GM19193 (cell line): ENCODE results near the gene SUCLG2.

Experiments used
- POLR2A ChIP-seq: IDR thresholded peaks from 4 replicates; pipeline ENCODE4 v1.6.1; 2011; ENCODE audit not compliant: insufficient read depth, insufficient read length; ENCODE audit errors: extremely low read depth

Gene SUCLG2

DNA sequence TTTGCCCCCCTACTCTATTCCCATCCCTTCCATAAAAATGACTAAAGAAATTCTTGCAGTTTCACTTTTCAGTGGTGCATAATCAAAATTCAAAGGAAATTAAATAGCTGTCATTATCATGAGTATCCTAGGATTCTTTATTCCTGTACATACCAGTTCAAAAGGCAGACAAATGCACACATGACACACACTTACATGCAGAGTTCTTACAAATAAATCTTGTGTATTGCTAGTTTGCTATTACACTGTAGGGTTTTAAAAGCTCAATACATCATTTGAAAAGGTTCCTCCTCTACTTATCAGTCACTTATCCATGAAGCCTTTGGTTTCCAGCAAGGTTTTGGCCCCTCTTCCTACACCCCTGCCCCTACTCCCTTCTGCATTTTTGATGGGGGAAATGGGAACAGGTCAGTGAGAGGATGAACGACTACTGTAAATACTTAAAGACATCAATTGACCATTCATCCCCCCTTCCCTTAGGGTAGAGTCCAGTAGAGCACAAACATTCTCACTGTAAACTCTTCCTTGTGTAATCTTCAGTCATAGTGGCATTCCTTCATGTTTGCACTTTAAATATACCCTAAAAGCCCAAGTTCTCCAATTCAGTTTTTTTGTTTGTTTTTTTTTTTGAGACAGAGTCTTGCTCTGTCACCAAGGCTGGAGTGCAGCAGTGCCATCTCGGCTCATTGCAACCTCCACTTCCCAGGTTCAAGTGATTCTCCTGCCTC lies 92.6 kb downstream of the SUCLG2 start:
- TF ChIP-seq POLR2A = no peak

DNA sequence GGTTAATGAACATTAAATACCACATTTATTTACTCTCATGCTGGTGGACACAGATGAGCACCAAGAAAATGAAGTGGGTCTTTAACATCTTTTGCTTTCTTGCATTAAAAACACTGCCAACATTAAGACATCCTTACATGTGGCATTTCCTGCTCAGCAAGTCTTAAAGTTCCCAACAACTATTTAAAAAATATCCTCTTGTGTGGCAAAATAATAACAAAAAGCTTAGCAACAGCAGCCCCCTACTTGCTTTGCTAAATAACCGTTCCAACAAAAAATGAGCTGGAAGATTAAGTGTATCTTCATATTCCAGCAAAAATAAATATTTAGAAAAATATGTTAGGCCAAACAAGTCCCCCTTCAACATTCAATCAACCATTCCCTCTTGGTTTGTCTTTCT lies 93.1 kb downstream of the SUCLG2 start:
- TF ChIP-seq POLR2A = no peak

DNA sequence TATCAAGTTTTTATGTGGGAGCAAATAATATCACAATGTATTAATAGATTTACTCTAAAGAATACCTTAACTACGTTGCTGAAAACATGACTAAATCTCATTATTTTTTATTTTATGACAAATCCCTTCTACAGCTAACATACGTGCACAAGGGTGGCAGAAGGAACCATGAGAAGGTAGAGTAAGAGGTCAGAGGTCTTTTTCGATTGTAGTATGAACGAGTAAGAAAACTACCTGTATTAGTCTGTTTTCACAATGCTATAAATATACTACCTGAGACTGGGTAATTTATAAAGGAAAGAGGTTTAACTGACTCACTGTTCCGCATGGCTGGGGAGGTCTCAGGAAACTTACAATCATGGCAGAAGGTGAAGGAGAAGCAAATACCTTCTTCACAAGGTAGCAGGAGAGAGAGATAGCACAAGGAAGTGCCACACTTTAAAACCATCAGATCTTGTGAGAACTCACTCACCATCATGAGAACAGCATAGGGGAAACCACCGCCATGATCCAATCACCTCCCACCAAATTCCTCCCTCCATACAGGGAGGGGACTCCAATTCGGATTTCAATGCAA lies 95.3 kb downstream of the SUCLG2 start:
- TF ChIP-seq POLR2A = no peak

DNA sequence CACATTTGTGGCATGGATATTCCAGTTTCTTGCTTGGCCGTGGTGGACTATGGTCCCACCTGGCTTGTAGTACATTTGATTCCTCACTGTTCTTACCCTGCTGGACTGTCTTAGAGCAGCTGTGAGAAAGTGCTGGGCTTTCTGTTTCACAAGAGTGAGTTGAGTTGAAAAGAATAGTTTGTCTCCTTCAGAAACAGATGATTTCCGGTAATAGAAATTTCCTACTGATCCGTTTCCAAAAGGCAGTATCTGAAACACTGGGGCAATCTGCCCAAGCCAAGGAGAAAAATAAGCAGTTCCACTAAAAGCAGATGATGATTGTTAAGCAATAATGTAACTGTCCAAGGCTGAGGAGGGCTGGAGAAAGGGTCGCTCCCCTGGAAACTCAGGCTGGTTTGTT lies 96.0 kb downstream of the SUCLG2 start:
- TF ChIP-seq POLR2A = no peak

DNA sequence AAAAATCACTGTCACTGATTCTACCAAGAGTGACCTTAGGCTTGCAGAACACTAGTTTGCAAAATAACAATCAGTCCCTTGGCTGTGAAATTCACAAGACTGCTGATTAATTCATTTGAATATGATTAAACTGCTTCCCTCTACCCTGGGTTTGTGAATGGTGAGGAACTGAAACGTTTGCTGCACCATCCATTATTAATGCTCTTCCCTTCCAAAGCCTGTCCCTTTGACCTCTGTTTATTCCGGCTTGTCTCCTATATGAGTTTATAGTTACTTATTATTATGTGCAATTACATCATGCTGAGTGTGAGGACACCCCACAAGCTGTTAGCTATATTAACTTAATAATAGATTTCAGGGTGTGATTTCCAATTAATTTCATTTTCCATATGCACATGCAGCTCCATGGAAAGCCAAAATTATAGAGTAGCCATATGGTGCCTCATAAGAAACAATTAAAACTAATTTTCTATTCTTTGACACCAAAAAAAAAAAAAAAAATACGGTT lies 96.5 kb downstream of the SUCLG2 start:
- no peak for TF ChIP-seq POLR2A

DNA sequence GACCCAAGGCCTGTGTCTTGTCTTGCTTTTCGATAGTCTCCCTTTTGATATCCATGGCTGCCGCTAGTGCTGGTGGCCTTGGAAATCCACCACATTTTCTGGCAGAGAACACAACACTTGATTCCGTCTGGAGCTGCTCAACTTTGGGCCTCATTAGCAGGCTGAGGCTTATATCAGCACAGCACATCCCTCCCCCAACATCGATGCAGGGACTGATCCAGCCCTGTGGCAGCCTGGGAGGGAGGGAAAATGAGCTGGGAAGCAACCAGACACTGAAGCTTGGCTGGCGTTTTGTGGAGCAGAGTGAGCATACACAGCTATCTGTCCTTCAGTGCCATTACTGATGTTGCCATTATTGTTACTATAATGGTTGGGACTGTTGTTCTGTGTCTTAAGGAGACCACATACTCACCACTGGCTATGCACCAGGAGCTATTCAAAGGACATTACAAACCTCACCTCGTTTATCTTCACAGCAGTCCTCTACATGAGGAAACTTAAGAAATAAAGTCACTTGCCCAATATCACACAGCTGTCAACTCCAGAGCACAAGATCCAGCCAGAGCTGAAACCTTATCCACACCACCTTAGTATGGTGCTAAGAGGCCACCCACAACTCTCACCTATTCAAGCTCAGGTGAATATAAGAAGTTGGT lies 102.9 kb downstream of the SUCLG2 start:
- TF ChIP-seq POLR2A = no peak

DNA sequence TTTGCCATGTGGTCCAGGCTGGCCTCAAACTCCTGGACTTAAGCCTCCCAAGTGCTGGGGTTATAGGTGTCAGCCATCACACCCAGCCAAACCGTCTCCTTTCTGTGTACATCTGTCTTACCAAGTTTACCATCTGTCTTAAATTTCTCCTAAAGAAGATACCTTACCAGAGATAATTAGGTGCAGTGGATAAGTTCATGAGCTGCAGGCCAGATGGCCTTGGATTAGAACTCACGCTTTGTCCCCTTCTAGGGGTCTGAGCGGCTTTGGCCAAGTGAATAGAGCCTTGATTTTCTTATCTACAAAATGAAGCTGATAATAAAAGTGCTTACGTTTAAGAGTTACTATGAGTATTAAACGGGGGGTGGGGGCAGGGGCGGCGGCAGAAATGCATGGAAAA lies 103.9 kb downstream of the SUCLG2 start:
- TF ChIP-seq POLR2A = no peak

DNA sequence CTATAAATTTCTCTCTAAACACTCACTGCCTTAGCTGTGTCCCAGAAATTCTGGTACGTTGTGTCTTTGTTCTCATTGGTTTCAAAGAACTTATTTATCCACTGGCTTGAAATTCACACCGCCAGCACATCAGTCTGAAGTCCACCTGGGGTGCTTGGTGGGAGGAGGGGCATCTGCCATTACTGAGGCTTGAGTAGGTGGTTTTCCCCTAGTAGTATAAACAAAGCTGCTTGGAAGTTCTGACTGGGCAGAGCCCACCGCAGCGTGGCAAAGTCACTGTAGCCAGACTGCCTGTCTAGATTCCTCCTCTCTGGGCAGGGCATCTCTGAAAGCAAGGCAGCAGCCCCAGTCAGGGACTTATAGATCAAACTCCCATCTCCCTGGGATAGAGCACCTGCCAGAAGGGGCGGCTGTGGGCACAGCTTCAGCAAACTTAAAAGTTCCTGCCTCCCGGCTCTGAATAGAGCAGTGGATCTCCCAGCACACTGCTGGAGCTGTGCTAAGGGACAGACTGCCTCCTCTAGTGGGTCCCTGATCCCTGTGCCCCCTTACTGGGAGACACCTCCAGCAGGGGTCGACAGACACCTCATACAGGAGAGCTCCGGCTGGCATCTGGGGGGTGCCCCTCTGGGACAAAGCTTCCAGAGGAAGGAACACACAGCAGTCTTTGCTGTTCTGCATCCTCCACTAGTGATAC lies 114.1 kb downstream of the SUCLG2 start:
- TF ChIP-seq POLR2A = no peak

DNA sequence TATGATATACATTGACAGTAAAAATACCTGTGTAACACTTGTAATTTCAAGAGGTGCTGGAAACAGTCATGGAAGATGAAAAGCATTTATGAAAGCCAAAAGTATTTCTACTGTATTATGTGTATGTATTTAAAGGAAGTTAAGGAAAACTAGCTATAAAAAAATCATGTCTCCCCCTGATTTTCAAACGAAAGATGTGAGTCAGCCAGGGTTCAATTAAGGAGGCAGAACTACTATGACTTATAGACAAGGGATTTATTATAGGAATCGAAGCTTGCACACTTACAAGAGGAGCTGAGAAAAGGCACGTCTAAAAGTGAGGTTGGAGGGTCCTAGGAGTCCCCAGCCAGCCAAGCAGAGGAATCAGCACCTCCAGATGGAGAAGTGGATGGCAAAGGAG lies 119.4 kb downstream of the SUCLG2 start:
- TF ChIP-seq POLR2A = no peak

DNA sequence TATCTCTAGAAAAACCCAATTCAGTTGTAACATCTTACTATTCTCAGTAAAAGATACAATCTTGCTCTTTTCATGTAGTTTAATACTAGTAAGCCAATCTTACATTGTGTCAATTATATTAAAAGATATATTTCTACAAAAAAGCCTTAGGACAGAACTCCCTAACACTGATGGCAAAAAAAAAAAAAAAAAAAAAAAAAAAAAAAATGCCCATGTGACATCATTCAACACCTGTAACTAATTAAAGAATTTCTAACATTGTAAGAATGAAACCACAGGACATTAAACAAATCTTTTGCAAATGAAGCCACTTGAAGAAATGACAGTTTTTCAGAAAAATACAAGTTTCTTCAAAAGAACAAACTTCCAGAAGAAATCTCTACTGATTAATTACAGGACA lies 119.8 kb downstream of the SUCLG2 start:
- no peak for TF ChIP-seq POLR2A

DNA sequence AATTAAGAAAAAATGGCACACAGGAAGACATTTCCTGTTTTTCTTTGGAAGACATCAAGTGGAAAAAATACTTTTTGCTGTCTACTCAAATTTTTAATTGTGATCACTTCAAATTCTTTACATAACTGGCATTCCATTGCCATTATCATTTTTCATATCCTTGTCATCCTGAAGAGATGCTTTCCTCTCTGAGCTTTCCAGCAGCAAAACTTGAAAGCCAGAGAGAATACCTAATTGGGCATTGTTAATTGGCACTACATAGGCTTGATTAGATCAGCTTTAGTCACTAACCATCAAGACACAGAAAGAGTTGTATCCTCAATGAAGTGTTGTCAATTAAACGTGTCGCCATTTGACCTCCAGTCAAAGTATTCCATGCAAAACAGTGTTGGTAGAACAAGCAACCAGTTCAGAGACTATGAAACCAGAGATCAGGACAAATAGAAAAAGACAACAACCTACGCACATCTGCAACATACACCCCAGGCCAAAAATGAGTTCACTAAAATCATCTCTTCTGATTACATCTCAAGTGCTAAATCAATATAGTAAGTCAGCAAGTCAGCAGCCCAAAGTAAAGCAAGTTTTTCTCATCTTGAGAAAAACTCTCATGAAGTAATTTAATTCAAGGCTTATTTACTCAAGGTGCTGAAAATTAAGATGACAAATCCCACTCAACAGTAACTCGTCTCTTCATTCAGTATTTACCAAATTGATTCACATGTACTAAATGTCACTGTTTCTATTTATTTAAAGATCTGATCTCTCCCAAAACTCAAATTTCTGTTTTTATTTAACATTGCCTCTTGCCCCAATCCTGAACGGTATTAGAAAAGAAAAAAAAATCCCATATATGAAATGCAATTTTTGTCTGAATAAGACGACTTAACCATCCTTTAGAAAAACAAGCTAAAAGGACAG lies 123.0 kb downstream of the SUCLG2 start:
- TF ChIP-seq POLR2A = no peak

DNA sequence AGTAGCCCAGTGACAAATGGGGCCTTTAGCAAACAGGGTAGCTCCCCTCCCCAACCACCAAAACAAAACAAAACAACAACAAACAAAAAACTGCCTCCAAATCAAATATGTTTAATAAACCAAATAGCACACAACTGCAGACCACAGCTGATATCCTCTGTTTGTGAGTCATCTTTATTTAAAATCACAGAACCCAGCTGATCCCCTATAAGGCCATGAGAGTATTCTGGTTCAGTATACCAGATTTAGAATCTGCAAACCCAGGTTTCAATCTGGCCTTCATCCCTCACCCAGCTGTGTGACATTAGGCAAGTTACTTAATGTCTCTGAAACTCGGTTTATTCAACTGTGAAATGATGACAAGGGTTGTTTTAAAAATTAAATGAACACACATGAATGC lies 124.5 kb downstream of the SUCLG2 start:
- TF ChIP-seq POLR2A = no peak

DNA sequence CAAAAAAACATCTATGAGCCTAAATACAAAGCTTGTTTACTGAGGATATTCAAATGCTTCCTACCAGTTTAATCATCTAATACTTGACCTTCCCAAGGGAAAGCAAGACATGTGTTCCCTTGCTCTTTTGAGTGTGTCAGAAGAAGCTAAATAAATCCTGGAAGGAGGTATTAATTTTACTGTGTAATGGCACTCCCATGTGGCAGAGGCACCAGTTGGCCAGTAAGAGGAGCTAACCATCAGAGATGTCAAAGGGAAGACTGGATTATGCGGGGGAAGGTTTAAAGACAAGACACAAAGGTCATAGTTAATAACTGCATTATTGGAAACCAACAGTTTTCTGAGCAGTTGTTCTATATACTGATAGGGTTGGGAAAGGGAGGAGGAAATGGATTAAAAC lies 125.1 kb downstream of the SUCLG2 start:
- no peak for TF ChIP-seq POLR2A

DNA sequence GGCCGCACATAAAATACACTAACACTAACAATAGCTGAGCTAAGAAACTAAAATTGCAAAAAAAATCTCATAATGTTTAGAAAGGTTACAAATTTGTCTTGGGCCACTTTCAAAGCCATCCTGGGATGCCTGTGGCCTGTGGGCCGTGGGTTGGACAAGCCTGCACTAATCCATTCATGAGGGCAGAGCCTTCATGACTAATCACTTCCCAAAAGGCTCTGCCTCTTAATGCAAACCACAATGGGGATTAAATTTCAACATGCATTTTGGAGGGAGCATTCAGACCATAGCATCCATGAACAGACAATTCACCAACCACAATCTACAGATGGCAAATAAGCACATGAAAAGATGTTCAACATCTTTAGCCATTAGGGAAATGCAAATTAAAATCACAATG lies 128.2 kb downstream of the SUCLG2 start:
- no peak for TF ChIP-seq POLR2A

DNA sequence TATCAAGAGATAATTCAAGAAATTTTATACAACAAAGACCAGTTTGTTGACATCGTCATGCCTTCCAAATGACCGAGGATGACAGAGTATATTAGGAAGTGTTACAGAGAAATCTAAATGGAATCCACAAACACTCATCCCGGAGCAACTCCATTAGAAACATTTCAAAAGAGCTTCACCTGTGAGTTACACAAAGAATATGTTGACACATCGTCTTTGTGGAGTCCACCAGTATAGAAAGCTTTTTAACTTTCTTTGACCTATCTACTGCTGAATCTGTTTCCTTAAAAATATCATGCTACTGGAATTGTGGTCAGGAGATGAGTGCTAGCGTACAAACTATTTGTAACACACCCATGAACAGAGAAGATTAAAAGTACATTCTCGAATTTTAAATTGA lies 130.4 kb downstream of the SUCLG2 start:
- TF ChIP-seq POLR2A = no peak

DNA sequence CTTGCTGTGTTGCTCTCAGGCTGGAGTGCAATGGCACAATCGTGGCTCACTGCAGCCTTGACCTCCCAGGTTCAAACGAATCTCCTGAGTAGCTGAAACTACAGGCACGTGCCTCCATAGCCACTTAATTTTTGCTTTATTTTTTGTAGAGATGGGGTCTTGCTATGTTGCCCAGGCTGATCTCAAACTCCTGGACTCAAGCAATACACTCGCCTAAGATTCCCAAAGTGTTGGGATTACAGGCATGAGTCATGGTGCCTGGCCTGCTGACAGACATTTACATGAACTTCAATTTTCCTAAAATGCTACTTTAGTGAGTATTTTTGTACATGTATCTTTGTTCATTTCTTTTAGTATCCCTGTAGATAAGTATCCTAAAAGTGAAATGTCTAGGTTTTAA lies 132.3 kb downstream of the SUCLG2 start:
- TF ChIP-seq POLR2A = no peak
